ENCODE data around the gene PRKG2. TPM values are rescaled to one million over a fixed set of nuclear protein-coding genes. Genes with fewer than 3 reads are reported as not detected.

Gene PRKG2
- total RNA-seq, 1 donor from 2014 or later = 0.05 TPM

DNA sequence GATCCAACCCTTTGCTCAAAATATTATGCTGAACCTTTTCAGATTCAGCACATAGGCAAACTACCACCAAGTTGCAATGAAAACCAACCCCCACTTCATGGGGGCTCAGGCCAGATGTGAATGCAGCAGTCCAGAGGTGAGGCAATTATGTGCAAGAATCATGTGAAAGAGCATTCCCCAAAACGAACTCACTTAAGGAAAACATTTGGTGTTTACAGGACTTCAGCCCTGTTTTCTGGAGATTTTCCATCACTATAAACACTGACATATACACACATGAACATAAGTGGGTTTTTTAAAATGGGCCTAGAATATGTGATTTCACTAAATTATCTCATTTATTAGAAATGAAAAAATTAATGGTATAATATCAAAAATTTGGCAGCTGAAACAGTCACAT is 153.0 kb downstream of the PRKG2 start:
- DNase-seq (no peak), ATAC-seq (ENCODE audit: poor library complexity) (no peak)
- intact Hi-C loops (cut with DNase I) = no loop called here

DNA sequence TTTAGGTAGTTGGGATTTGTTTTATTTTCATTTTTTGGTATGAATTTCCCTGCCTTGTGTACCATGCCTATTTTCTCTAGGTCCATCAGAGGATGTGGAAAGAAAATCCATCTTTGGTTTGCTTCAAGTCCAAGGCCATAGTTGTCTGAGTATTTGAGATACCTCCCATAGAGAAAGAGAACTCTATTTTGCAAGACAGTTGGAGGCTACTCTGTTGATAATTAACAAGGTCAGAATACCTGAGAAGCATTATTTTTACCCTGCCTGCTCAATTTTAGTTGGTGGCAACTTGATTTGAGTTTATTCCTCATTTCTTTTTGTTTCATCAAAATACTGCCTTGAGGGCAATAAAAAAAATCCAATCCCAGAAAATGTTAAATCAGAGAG is 153.7 kb downstream of the PRKG2 start:
- ATAC-seq (ENCODE audit: poor library complexity) (no peak), DNase-seq (no peak)
- intact Hi-C loops (cut with DNase I) = no loop called here

DNA sequence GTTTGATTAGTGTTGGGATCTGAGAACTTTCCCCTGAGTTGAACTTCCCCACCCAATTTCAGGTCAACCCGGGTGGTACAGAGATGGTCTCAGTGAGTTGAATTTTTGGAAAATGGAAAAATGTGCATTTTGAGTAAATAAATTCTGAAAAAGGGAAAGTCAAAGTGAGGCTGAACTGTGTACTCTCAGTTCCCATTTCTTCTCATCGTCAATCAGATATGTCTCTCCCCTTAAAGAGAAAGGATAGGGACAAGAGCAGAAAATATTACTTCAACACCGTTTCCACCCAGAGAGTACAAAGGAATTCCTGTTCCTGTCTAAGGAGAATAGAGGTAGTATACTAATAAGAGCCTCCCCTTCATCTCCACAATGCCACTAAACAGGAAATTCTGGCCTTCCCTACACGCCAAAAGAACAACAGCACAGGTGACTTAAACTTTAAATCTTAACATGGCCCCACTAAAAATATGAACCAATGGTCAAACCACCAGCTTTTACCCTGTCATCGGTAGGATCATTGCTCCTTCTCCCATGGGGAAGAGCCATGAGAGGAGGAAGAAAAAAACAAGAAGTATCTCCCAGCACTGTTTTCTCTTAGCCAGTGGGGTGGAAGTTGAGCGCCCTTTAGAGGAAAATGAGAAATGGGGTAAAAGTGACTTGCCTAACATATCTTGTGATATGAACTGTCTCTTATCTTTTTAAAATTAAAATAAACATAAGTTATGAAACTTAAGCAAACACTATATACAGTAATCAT is 154.3 kb downstream of the PRKG2 start:
- no peak for DNase-seq
- ATAC-seq (ENCODE audit: poor library complexity) = no peak
- intact Hi-C loops (cut with DNase I) = no loop called here

DNA sequence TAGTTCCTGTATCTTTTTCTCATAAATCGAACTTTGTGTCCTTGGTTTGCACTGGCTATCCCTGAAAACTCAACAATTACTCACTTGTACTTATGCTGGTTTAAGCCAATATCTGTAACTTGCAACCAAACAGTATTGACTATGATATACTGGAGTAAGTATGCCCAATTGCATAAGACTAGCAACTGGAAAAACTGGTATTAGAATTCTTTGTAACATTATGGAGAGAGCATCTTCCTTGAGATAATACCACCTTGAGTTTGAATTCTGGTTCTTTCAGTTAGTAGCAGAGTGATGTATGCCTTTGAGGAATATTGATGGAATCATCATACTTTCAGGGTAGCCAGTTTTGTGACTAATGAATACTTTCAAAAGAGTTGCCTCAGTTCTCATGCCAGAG is 156.4 kb downstream of the PRKG2 start:
- intact Hi-C loops (cut with DNase I) = no loop called here
- DNase-seq = no peak
- ATAC-seq (ENCODE audit: poor library complexity) = no peak

DNA sequence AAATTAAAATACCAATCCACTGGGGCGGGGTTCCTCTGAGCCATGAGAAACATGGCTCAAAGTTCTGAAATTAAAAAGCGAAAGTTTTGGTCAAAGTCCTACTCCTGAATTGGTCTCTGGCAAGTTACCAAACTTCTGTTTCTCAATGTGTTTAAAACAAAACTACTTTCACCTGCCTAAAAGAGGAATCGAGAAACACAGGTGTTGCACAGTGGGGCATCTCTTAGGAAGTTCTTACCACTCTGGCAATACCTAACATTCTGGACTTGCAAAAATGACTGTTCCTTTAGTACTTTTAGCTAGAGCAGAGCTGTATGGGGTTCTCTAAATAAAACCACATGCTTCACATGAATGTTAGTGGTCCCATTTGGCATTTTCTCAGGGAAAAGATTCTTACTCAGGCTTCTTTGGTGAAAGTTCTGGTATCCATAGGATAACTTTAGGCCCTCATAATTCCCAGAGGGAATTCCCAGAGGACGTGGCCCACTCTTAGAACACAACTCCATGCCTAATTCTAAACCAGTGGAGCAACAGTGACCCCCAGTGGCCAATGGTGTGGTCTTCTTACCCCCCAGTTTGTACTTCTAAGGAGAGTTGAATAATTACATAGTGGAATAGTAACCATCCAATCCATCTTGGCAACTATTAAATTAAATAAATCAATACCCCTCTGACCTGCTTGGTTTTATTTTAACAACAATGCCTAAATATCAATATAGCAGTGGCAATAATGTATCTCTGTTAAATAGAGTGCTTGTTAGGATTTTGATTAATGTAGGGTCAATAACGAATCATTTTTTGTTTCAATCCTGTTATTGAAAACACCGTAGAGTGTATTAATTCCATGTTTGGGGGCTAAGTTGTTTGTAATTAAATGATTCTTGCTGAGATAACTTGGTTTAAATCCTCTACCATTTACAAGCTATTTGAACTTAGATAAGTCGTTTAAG is 162.6 kb downstream of the PRKG2 start:
- peak; percentile 40 for DNase-seq
- intact Hi-C loops (cut with DNase I) = loop anchor here (5.0 kb wide), 1 partner anchor 685 kb away; no protein-coding TSS in a partner anchor

DNA sequence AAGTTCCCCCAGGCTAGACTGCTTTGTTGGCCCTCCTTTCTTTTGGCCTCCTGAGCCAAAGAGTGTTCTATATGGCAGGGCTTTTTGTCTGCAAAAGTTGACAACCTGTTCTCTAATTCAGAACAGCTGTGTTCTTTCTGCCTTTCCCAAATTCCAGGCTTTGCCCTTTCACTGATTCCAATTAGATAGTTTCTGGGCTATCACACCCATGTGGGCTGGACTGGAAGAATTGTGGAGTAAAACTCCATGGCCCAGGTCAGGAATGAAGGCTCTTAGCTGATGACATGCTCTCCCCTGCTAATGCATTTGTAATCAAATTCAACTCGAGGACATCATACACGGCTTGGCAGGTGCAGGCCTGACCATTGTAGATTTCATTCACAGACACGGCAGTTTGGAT is 165.1 kb downstream of the PRKG2 start:
- intact Hi-C loops (cut with DNase I) = loop anchor here (5.0 kb wide), 1 partner anchor 683 kb away; no protein-coding TSS in a partner anchor
- DNase-seq (no peak), ATAC-seq (ENCODE audit: poor library complexity) (no peak)

More for the DNA sequence above, 162.6 kb downstream of the PRKG2 start:
- peak; percentile 81 for ATAC-seq (ENCODE audit: poor library complexity)

DNA sequence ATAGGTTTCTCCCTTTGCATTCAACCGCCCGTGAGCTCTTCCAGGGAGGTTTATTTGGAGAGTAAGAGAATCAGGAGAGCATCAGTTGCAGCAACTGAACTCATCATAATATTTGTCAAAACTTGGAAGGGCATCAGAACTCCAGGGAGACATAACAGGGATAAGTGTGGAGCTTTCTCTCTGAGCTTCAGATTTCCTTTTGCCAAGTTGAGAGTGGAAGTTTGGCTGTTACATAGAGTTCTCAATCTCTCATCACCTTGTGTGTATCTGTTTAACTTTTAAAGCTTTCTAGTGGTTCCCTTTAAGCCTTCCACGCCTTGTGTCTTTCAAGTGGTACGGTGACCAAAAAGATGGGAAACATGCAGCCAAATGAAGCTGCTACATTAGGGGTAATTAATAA is 165.7 kb downstream of the PRKG2 start:
- intact Hi-C loops (cut with DNase I) = no loop called here
- ATAC-seq (ENCODE audit: poor library complexity) (peak; percentile 89), DNase-seq (no peak)

DNA sequence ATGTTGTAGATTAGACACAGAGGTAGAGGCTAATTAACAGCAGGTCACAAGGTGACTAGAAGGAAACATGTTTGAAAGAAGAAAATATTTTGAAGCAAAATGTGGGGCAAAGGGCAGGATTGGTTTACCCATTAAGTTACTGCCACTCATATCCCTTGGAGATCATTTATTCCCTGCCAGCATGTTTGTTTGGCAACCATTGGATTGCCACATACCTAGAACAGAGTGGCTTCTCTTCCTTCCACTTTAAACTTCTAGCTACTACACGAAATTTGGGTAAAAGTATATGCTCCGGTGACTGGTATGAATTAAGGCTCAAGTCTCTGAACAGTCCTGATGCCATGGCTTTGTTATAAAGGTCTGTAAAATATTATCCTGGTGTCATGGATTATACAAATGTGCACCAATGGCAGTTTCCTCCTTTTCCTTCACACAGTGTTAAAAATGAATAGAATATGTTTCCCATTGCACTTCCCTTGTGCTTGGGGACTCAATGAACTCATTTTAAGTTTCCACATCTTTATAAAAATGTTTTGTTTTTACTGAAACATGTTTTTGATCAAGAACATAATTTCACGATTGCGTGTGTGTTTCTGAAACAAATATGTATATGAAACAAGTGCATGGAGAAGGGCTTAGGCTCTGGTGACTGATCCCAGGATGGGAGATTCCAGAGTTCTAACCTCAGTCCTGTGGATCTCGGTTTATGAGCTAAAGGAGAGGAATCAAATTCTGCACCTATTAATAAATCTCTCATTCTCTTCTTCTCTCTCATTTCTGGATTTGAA is 172.2 kb downstream of the PRKG2 start:
- DNase-seq (no peak), ATAC-seq (ENCODE audit: poor library complexity) (no peak)
- intact Hi-C loops (cut with DNase I) = no loop called here

DNA sequence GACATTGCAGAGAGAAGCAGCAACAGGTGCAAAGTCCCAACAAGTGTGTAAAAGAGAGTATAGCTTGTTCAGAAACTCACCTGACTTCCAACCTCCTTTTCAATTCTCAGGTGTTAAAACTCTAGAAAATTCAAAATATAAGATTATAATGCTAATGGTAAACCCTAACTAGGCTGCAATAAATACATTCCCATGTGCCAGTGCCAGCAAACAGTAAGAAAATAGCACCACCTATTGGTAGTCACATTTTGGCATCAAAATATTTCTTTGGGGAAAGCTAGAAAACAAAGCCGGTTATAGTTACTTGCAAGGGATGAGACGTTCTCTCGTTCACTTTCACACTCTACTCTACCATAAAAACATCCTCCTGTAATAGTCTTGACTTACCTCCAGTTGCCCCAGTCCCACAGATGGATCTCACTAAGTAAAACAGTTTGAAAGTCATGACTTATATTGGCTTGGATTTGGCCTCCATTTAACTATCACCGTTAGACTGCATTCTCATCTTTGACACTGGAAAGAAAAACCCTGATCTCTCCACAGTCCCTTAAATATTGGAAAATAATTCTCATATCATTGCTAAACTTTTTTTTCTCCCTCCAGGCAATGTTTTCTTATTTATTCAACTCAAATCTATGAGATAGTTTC is 174.9 kb downstream of the PRKG2 start:
- no peak for DNase-seq
- no peak for ATAC-seq (ENCODE audit: poor library complexity)
- intact Hi-C loops (cut with DNase I) = no loop called here

DNA sequence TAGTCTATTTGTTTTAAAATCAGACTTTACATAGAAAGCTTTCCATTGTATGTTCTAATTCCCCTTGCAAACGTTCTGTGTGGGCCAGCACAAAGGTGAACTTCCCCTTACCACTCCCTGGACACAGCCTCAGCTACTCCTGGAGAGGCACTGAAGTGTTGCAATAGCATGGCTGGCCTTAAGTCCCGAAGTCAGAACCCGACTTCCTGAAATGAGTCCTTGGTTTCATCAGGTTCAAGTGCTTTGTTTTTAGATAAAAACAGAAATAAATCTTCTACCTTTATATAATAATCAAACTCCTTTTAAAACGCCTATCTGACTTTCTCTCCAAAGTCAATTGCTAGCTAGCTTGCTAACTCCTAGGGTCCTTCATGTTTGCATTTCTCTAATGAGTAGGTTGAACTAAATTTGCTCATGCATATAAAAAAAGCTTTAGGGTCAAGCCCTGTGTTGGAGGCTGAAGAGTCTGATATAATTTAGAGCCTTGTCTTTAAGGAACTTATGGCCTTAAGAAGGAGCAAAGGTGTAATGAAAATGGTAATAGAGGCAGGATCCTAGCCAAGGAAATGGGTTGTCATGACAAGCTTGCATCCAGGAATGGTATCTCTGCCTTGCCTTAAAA is 175.6 kb downstream of the PRKG2 start:
- intact Hi-C loops (cut with DNase I) = no loop called here
- ATAC-seq (ENCODE audit: poor library complexity) = no peak

DNA sequence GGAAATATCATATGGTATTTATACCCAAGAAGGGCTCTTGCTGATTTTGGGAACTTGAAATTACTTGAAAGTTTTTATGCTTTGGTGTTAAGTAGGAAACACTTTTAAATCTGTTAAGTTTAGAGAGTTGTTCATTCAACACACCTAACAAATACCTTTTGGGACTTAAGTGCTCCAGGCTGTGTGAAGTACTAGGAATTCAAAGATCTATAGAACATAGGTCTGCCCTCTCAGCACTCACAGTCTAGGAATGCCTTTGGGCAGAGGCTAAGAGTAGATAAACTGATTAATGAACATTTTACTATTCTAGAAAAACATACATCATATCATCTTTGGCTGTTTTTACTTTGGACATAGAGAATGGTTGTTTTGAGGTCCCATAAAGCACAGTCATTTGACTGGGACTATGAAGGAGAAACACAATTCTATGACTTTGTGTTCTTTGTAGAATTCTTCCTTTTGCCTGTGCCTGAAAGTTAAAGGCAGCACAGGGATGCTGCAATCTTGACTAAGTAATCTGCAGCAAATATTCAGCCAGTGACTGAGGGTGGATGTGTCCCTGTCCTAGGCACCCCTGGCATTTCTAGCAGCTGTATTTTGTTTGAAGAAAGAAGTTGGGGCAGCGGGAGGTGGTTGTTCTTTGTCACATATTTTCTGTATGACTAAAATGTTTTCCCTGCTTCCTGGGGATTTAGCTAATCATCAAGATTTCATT is 176.2 kb downstream of the PRKG2 start:
- no peak for DNase-seq
- intact Hi-C loops (cut with DNase I) = no loop called here
- ATAC-seq (ENCODE audit: poor library complexity) = no peak

More for the DNA sequence above, 175.6 kb downstream of the PRKG2 start:
- no peak for DNase-seq

Other genes with a start within 250 kb of the PRKG2 start
- gene BMP3, start 184.5 kb downstream of the PRKG2 start, total RNA-seq = not detected